Natural killer cell treated with Interleukin-12 subunit alpha and Interleukin-12 subunit beta and Interleukin-15 and Interleukin-18, amount 100 ng/mL, for 72 hours (primary cell): ENCODE results near the gene NDUFS6. TPM values are rescaled to one million over a fixed set of nuclear protein-coding genes. Genes with fewer than 3 reads are reported as not detected.
A peak's percentile ranks its signal among the peaks of the same experiment; 100 is the strongest.
"Not testable (repeated sequence)": the region's sequence is repeated elsewhere in the genome, so short reads cannot be mapped to it uniquely, and the experiment has no call there.

Source experiments
- ATAC-seq, 2 donors: fragments of 150-1000 bp; cut with Tn5 transposase in 1 of 2; sonication (Bioruptor Pico), chemical (Tn5 transposase) in 1 of 2; 2 replicates each; pipeline ENCODE4 v1.10.0; 2021
- DNase-seq: peaks from one replicate; pipeline ENCODE4 v3.0.0; 2022; ENCODE audit warnings: low spot score
- H3K27ac Mint-ChIP-seq, 2 donors: 1 replicate in 1 of 2; 2 replicates in 1 of 2; pipeline ENCODE4 v1.8.0; 2022; ENCODE audit warnings: mixed read lengths in 2 of 2, mild to moderate bottlenecking in 1 of 2, moderate library complexity in 1 of 2
- H3K27me3 Mint-ChIP-seq, 2 donors: 1 replicate in 1 of 2; 2 replicates in 1 of 2; pipeline ENCODE4 v1.8.0; 2022; ENCODE audit warnings: mixed read lengths in 2 of 2
- H3K36me3 Mint-ChIP-seq: one replicate; pipeline ENCODE4 v1.8.0; 2022; ENCODE audit warnings: mixed read lengths
- H3K4me1 Mint-ChIP-seq, 2 donors: 1 replicate in 1 of 2; 2 replicates in 1 of 2; pipeline ENCODE4 v1.8.0; 2022; ENCODE audit warnings: low read depth in 2 of 2, mixed read lengths in 2 of 2, mild to moderate bottlenecking in 1 of 2
- H3K4me3 Mint-ChIP-seq: one replicate; pipeline ENCODE4 v1.8.0; 2022; ENCODE audit warnings: mixed read lengths
- H3K9me3 Mint-ChIP-seq: 2 replicates; pipeline ENCODE4 v1.8.0; 2022; ENCODE audit warnings: mixed read lengths
- total RNA-seq, 2 donors: library from RNA; stranded (reverse); gene quantifications; one replicate each; pipeline ENCODE4 v1.2.3, GENCODE V29; 2022

Gene NDUFS6
- total RNA-seq, 2 donors from 2014 or later: 25.3 to 35.5 TPM

DNA sequence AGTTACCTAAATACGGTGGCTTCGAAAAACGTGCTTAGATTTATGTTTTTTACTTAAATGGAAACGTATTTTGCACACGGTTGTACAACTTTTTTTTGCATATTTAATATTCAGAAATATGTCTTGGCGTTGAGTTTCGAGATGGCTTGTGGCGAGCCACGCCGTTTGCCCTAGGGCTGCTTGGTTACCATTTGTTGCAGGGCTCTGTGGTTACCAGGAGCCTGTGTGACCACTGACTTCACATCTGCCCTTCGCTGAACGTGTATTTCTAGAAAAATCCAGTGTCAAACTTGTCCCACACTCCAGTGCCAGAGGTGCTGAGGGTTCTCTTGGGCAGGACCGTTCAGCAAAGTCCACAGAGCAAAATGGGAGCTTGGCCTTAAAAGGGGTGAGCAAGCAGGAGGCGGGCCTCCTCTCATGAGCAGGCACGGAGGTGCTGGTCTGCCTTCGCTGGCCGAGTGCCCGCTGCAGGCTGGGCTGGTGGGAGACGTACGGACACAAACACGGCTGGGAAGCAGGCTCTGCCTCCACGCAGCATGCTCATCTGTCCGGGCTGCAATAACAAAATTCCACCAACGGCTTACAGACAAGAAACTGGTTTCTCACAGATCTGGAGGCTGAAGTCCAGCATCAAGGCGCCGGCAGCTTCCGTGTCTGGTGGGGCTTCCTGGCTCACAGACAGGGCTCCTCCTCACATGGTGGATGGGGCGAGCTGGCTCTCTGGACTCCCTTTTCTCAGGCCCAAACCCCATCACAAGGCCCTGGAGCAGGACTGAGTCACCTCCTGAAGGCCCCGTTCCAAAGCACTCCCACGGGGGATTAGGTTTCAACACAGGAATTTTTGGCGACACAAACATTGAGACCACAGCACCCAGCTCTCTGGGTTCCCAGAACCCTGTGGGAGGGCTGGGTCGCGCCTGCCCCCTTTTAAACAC is 7.0 kb upstream of the NDUFS6 start:
- DNase-seq: peak; percentile 41
- H3K27me3 Mint-ChIP-seq: no peaks in the 10 kb centered on the region
- H3K4me3 Mint-ChIP-seq: peak overlapping the region; percentile 20
- peak overlapping the region; percentile 23 to 93 for H3K27ac Mint-ChIP-seq
- ATAC-seq: no peak
- peaks cover 24 to 30% of the 10 kb centered on the region in 2 donors for H3K4me1 Mint-ChIP-seq
- H3K36me3 Mint-ChIP-seq: no peaks in the 10 kb centered on the region
- H3K9me3 Mint-ChIP-seq: peaks cover 4% of the 10 kb centered on the region

DNA sequence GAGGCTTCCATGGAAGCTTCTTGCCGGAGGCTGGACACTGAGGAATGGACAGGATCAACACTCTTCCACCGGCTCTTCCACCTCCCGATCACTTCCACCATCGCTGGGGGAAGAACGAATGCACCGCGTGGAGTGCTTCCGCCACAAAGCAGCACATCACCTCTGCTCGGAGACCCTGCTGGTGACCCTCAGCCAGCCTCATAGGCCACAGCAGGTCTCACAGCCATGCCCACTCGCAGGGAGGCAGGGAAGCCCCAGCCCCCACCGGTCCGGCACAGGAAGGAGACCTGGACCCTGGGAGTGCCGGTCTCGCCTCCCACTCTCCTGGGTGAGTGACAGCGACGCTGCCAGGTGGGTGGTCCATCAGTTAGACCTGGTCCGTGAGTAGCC is 6.3 kb upstream of the NDUFS6 start:
- H3K4me1 Mint-ChIP-seq: peaks cover 24 to 29% of the 10 kb centered on the region in 2 donors
- H3K4me3 Mint-ChIP-seq: peak overlapping the region; percentile 23
- H3K27ac Mint-ChIP-seq: peak overlapping the region; percentile 23 to 31
- H3K9me3 Mint-ChIP-seq: peaks cover 4% of the 10 kb centered on the region
- H3K36me3 Mint-ChIP-seq: no peaks in the 10 kb centered on the region
- ATAC-seq (no peak), DNase-seq (peak; percentile 5)
- no peaks in the 10 kb centered on the region for H3K27me3 Mint-ChIP-seq

DNA sequence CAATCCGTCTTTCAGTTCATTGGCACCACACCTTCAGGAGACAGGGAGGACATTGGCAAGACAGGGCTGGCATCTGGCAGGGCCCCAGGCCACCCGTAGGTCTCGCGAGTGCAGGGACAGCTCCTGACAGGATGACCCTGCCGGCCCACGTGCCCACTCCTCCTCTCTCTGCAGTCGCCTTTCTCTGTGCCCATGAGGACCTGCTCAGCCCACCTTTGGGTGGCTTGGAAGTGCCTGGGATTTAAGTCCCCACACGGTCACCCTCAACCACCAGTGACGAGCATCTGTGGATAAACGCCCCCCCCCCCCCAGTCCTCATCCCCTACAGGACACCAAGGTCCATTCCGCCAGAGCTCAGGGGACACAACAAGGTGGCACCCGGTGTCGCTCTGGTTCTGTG is 5.7 kb upstream of the NDUFS6 start:
- Mint-ChIP-seq H3K27ac (peak overlapping the region; percentile 23 to 31), H3K4me3 (no peak overlapping the region), H3K9me3 (peaks cover 4% of the 10 kb centered on the region), H3K27me3 (no peaks in the 10 kb centered on the region), H3K4me1 (peaks cover 28 to 35% of the 10 kb centered on the region in 2 donors), H3K36me3 (no peaks in the 10 kb centered on the region)
- DNase-seq: peak; percentile 42
- no peak for ATAC-seq

DNA sequence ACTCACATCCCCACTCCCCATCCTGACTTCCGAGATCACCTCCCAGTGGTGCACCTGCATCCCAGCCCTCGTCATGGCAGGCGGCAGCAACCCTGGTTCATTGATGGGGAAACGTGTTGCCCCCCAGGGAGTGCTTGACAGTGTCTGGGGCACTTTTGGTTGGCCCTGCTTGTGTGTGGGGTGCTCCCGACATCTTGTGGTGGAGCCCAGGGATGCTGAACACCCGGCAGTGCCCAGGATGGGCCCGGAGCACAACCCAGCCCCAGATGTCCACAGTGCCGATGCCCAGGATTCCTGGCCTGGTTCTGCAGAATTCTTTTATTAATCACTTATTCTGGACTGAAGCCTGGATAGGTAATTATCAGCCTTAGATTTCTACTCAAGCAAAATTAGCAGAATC is 5.3 kb upstream of the NDUFS6 start:
- ATAC-seq: no peak
- H3K4me3 Mint-ChIP-seq: no peak overlapping the region
- no peaks in the 10 kb centered on the region for H3K27me3 Mint-ChIP-seq
- no peaks in the 10 kb centered on the region for H3K36me3 Mint-ChIP-seq
- H3K9me3 Mint-ChIP-seq: peaks cover 4% of the 10 kb centered on the region
- H3K27ac Mint-ChIP-seq: no peak overlapping the region
- DNase-seq: no peak
- H3K4me1 Mint-ChIP-seq: peaks cover 30 to 39% of the 10 kb centered on the region in 2 donors

DNA sequence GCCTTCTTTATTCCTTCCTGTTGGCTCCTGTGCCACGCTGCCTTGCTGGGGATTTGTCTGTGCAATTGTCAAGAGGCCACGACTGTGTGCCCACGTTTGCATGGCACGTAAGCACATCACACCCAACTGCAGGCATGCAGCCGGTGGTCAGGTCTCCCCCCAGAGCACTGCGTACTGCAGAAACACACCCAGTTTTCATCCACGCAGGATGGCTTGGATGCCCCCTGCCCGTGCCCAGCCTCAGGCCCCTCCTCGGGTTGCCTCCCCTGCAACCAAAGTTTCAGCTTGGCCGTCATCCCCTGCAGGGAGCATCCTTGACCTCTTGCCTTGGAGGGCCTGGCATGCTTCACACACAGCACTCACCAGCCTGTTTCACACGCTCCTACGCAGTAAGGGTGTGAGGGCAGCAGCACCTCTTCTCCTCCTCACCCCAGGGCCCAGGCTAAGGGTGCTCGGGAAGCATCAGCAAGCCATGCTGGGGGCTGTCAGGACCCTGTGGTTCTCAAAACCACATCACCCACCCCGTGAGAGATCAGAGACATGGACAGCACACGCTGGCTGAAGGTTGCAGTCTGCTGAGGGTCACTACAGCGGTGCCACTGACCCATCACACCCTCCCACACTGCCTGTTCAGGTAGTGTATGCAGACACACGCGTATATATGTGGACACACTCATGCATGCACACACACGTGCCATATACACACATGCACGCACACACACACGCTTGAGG is 4.7 kb upstream of the NDUFS6 start:
- Mint-ChIP-seq H3K27ac (no peak overlapping the region), H3K36me3 (no peaks in the 10 kb centered on the region), H3K4me1 (peaks cover 30 to 41% of the 10 kb centered on the region in 2 donors), H3K4me3 (no peak overlapping the region), H3K27me3 (no peaks in the 10 kb centered on the region), H3K9me3 (peaks cover 4% of the 10 kb centered on the region)
- DNase-seq: peak; percentile 54
- ATAC-seq: no peak

DNA sequence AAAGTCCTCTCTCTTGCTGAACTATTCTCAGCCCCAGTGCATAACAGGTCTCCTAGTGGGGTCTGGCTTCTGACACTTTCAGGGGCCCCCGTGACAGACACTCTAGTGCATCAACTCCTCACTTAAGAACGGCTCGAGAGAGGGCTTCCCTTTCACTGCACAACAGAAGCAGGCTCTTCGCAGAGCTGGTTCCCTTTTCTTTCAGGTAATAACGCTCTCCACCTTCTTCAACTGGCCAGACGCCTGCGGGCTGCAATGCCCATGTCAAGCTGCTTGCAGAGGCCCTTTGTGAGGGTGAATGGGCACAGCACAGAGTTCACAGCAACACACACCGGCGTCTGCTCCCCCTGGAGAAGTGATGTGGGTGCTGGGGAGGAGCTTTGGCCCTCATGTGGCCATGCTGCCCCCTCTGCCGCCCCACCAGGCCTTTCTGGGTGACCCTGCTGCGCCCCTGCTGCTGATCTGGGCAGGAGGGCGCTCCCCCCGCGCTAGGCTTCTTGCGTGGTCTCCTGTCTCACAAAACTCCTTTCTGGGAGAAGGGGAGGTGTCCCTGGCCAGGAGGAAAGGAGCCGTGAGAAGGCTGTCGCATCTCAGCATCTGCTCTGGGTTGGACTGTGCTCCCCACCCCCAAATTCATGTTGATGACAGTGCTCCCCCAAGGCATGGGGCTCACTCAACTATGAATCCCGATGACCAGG is 4.0 kb upstream of the NDUFS6 start:
- DNase-seq (peak; percentile 41), ATAC-seq (no peak)
- Mint-ChIP-seq H3K9me3 (peaks cover 4% of the 10 kb centered on the region), H3K27me3 (no peaks in the 10 kb centered on the region), H3K4me1 (peaks cover 31 to 41% of the 10 kb centered on the region in 2 donors), H3K27ac (no peak overlapping the region), H3K36me3 (no peaks in the 10 kb centered on the region), H3K4me3 (no peak overlapping the region)

DNA sequence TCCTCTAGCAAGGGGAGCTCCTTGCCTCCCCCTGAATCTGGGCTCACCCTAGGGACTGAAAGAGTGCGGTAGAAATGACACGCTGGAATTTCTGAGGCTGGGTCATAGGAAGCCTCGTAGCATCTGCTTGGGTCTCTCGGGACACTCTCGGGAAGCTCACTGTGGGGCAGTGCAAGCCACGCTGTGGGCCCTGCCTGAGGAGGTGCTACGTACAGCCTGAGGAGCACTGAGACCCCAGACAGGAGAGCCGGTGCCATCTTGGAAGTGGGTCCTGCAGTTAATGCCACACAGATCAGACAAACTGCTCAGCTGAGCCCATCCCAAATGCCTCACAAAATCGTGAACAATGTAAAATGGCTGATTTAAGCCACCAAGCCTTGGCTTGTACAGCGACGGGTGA is 3.4 kb upstream of the NDUFS6 start:
- no peak for ATAC-seq
- Mint-ChIP-seq H3K36me3 (peaks cover 2% of the 10 kb centered on the region), H3K27ac (peak overlapping the region in 1 of 2 donors; percentile 95), H3K4me1 (peaks cover 30 to 41% of the 10 kb centered on the region in 2 donors), H3K9me3 (peaks cover 1% of the 10 kb centered on the region), H3K27me3 (no peaks in the 10 kb centered on the region), H3K4me3 (no peak overlapping the region)
- DNase-seq: peak; percentile 41

DNA sequence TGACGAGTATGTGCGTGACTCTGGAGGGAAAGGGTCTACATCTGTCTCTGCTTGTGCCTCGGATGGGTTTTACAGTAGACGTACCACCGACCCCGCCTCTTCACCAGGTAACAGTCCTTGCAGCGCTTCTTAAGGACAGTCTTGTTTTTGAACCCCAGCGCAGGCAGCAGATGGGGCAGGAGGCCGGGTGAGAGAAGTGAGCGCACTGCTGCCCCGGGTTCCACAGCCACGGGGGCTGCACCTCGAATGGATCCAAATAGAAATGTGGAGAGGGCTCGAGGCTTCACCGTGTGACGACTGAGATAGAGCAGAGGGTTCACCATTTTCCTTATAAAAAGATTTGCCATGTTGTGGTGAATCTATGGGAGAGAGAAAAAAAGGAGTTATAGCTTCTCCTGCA is 2.6 kb upstream of the NDUFS6 start:
- ATAC-seq, H3K27me3 Mint-ChIP-seq, H3K9me3 Mint-ChIP-seq, H3K36me3 Mint-ChIP-seq: not testable (repeated sequence)
- H3K4me3 Mint-ChIP-seq: peak overlapping the region; percentile 99
- DNase-seq: peak; percentile 39
- peaks cover 31 to 42% of the 10 kb centered on the region in 2 donors for H3K4me1 Mint-ChIP-seq
- H3K27ac Mint-ChIP-seq: peak overlapping the region; percentile 83 to 95

DNA sequence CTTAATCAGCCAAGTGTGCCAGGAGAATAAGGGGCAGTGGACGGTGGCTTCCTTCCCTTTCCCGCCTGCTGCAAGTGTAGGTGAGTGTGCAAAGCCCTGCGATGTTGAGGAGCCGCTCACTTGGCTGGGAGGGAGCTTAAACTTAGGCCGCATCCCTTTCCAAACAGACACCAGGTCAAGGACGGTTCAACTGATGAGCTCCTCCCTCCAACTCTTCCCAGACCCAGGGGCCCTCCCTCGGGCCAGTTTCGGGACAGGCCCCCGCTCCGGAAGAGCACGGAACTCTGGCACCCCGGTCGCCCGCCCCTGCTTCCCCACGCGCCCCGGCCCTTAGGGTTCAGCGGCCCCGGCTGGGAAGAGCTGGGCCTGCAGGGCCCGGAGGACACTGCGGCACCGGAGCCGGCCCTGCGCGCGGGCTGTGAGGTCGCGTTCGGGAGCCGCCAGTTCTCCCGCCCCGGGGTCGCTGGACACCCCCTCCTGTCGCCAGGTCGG is 2.1 kb upstream of the NDUFS6 start:
- peak overlapping the region; percentile 99 for H3K4me3 Mint-ChIP-seq
- H3K4me1 Mint-ChIP-seq: peaks cover 36 to 48% of the 10 kb centered on the region in 2 donors
- no peaks in the 10 kb centered on the region for H3K9me3 Mint-ChIP-seq
- peaks cover 15% of the 10 kb centered on the region for H3K36me3 Mint-ChIP-seq
- H3K27me3 Mint-ChIP-seq: no peaks in the 10 kb centered on the region
- H3K27ac Mint-ChIP-seq: peak overlapping the region; percentile 83 to 95
- DNase-seq (no peak), ATAC-seq (peak; percentile 39 to 44)

DNA sequence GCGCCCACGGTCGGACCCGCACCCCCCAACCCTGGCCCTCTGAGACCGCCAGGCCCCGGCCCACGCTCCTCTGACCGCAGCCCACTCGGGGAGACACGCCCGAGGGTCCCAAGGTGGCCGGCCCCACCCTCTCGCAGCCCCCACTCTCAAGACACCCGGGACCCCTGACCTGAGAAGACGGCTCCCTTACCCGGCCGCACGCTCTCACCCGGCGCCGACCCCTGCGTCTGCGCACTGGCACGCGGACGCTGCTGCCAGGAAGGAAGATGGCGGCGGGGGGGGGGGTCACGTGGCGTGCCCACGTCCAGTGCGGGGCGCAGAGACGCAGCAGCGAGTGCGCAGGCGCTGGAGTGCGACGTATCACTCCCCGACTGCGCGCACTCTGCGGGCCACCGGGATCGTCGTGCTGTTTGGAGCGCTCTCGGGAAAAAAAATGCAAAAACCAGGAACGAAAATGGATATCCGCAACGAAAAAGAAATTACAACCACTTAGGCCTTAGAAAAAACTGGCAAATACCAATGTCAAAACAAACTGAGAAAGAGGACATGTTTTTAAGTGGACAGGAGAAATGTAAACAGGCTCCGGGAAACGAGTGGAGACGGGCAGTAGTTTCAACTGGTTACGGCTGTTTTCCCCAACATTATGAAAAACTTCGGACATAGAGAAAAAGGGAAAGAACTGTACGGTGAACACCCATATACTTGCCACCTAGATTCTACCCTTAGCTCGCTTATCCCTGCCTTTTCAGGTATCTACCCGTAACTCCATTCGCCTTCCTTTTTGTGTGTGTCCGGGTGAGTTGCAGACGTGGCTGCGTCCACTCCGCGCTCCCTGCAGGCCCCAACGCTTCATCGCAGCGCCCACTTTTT is 1.4 kb upstream of the NDUFS6 start, which contains the start of gene MRPL36:
TSS of gene MRPL36 (minus strand) at position 236 of the 870 bp plus-strand sequence. CDS start 902 bp downstream, outside the sequence.
- H3K36me3 Mint-ChIP-seq: peaks cover 21% of the 10 kb centered on the region
- ATAC-seq (peak; percentile 88 to 92), DNase-seq (peak; percentile 93)
- H3K4me1 Mint-ChIP-seq: peaks cover 39 to 50% of the 10 kb centered on the region in 2 donors
- peak within 1 kb of the TSS; percentile 99 for H3K4me3 Mint-ChIP-seq
- no peaks in the 10 kb centered on the region for H3K9me3 Mint-ChIP-seq
- no peaks in the 10 kb centered on the region for H3K27me3 Mint-ChIP-seq
- peak within 1 kb of the TSS; percentile 83 to 95 for H3K27ac Mint-ChIP-seq

DNA sequence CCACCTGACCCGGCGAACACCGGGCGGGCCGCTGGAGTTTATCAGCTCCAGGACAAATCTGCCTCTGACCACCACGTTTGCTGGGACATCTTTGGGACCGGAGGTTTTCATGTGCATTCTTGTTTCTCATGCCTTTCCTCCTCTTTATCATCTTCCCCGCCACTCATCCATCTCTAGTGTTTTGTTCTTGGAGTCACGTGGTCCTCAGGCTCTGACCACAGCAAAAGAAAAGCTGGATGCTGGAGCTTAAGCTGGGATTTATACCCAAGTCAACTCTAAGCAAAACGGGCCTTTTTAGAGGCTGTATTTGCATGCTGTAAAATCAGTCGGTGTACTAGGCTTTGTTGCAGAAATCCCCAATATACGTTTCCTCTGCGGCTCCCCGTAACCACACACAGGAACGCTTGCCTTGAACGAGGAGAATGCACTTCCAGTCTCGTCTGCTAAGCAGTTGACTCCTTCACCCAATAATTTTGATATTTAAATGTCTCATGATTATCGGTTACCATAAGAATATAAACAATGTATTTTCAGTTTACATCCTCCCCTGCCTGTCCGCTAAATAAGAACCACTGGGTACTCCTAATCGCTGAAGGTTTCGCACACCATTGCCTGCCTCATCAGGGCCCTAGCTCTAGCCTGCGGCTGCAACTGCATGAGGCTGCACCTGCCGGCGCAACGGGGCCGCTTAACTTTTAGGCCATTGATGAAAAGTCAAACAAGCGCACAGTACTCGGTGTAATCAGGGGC is 560 bp upstream of the NDUFS6 start:
- DNase-seq (peak; percentile 59), ATAC-seq (peak; percentile 30 to 54)
- H3K4me3 Mint-ChIP-seq: peak overlapping the region; percentile 99
- H3K36me3 Mint-ChIP-seq: peaks cover 21% of the 10 kb centered on the region
- no peaks in the 10 kb centered on the region for H3K9me3 Mint-ChIP-seq
- H3K27me3 Mint-ChIP-seq: no peaks in the 10 kb centered on the region
- H3K27ac Mint-ChIP-seq: peak overlapping the region; percentile 83 to 95
- H3K4me1 Mint-ChIP-seq: peaks cover 38 to 50% of the 10 kb centered on the region in 2 donors

DNA sequence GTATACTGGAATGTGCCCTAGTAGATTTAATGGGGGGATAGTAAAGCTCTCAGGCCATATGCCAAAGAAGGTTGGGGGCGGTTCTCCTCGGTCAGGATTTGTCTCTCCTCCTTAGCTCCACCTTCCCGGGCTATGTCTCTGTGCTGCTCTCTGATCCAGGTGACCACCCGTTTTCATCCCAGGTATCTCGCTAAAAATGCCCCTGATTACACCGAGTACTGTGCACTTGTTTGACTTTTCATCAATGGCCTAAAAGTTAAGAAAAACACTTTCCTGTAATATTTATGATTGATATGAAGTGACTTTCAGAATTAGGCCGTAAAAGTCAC is 724 bp downstream of the NDUFS6 start:
- DNase-seq (peak; percentile 31), ATAC-seq (no peak)
- H3K27ac Mint-ChIP-seq: peak overlapping the region; percentile 83 to 95
- peaks cover 27% of the 10 kb centered on the region for H3K36me3 Mint-ChIP-seq
- peaks cover 42 to 58% of the 10 kb centered on the region in 2 donors for H3K4me1 Mint-ChIP-seq
- no peaks in the 10 kb centered on the region for H3K9me3 Mint-ChIP-seq
- H3K4me3 Mint-ChIP-seq: peak overlapping the region; percentile 99
- H3K27me3 Mint-ChIP-seq: no peaks in the 10 kb centered on the region
